DND-41 (cell line): ENCODE results near the gene CIP2A.

ENCODE experiments used
- EZH2 ChIP-seq: IDR thresholded peaks from 3 replicates; pipeline ENCODE4 v1.6.1; 2012; ENCODE audit warnings: borderline replicate concordance, low read depth, mild to moderate bottlenecking, moderate library complexity, low read length, inconsistent platforms; ENCODE audit not compliant: severe bottlenecking
- TF ChIP-seq, protein P1 (sequence below): IDR thresholded peaks from 2 replicates; pipeline ENCODE4 v1.5.1; 2012; ENCODE audit warnings: borderline replicate concordance, low read length, moderate library complexity, mild to moderate bottlenecking; ENCODE audit not compliant: poor library complexity, severe bottlenecking; ENCODE audit errors: extremely low read depth

- TF ChIP-seq, protein P1, sequence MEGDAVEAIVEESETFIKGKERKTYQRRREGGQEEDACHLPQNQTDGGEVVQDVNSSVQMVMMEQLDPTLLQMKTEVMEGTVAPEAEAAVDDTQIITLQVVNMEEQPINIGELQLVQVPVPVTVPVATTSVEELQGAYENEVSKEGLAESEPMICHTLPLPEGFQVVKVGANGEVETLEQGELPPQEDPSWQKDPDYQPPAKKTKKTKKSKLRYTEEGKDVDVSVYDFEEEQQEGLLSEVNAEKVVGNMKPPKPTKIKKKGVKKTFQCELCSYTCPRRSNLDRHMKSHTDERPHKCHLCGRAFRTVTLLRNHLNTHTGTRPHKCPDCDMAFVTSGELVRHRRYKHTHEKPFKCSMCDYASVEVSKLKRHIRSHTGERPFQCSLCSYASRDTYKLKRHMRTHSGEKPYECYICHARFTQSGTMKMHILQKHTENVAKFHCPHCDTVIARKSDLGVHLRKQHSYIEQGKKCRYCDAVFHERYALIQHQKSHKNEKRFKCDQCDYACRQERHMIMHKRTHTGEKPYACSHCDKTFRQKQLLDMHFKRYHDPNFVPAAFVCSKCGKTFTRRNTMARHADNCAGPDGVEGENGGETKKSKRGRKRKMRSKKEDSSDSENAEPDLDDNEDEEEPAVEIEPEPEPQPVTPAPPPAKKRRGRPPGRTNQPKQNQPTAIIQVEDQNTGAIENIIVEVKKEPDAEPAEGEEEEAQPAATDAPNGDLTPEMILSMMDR = no peak
- TF ChIP-seq EZH2 = no peak
Observed at GRCh38 chr3:108595321-108595720, 6.1 kb upstream of the CIP2A start.
